H1 (cell line): ENCODE results near the gene PBXIP1. TPM values are rescaled to one million over a fixed set of nuclear protein-coding genes. Genes with fewer than 3 reads are reported as not detected.

Experiments
- CTCF ChIA-PET: fragments of 300-600 bp; sonication (Branson Sonifier 250); formaldehyde crosslinking; loops from one replicate; lab custom pipeline; 2021; ENCODE audit not compliant: partially characterized antibody; lab: Charles Lee
- POLR2A ChIA-PET: fragments of 300-600 bp; sonication (Branson Sonifier 250); formaldehyde crosslinking; loops from one replicate; lab custom pipeline; 2021; ENCODE audit warnings: inconsistent platforms; ENCODE audit not compliant: partially characterized antibody; lab: Charles Lee
- DNase-seq, 2 experiments: peaks; one replicate each; pipeline versions ENCODE4 v3.0.0 to v3.0.0-alpha.2; 2010 to 2022; ENCODE audit warnings: low spot score in 2 of 2, low read depth in 1 of 2, mixed read lengths in 1 of 2
- FAIRE-seq: peaks from 2 replicates; lab custom pipeline; 2011; peaks lifted over from hg19 to GRCh38; lab: Jason Lieb, UNC
- H2AFZ ChIP-seq: 2 replicates; pipeline ENCODE4 v1.8.1; 2012; ENCODE audit warnings: low read length, inconsistent platforms
- H2AK5ac ChIP-seq: 2 replicates; pipeline ENCODE4 v1.6.1; 2013; ENCODE audit warnings: low read depth, low read length
- H2BK120ac ChIP-seq: replicated peaks from 2 replicates; pipeline ENCODE3; 2013; ENCODE audit warnings: low read depth, low read length, inconsistent platforms
- H2BK12ac ChIP-seq: 2 replicates; pipeline ENCODE4 v1.6.1; 2013; ENCODE audit warnings: low read depth, low read length
- H2BK15ac ChIP-seq: 2 replicates; pipeline ENCODE4 v1.6.1; 2013; ENCODE audit warnings: low read length
- H2BK20ac ChIP-seq: 2 replicates; pipeline ENCODE4 v1.6.1; 2013; ENCODE audit warnings: low read length
- H2BK5ac ChIP-seq: 2 replicates; pipeline ENCODE4 v1.6.1; 2013; ENCODE audit warnings: low read depth, low read length
- H3K14ac ChIP-seq: 2 replicates; pipeline ENCODE4 v1.6.1; 2013; ENCODE audit warnings: inconsistent platforms; ENCODE audit not compliant: insufficient read length
- H3K18ac ChIP-seq: 2 replicates; pipeline ENCODE4 v1.6.1; 2013; ENCODE audit warnings: low read length; ENCODE audit errors: extremely low read depth
- H3K23ac ChIP-seq: 2 replicates; pipeline ENCODE4 v1.6.1; 2013; ENCODE audit warnings: inconsistent platforms; ENCODE audit not compliant: insufficient read length
- H3K23me2 ChIP-seq: 2 replicates; pipeline ENCODE4 v1.6.1; 2013; ENCODE audit warnings: low read depth, low read length
- H3K27ac ChIP-seq: 2 replicates; pipeline ENCODE4 v1.6.1; 2011; ENCODE audit warnings: low read depth, low read length, inconsistent platforms
- H3K27me3 ChIP-seq, 4 experiments: replicated peaks in 1 of 4; 1 replicate in 1 of 4; 2 replicates in 3 of 4; pipeline versions ENCODE4 v1.6.1 to v1.8.1; 2011 to 2013; ENCODE audit warnings: low read length in 3 of 4, mild to moderate bottlenecking in 3 of 4, inconsistent platforms in 2 of 4, mixed read lengths in 2 of 4, moderate library complexity in 1 of 4; ENCODE audit not compliant: control insufficient read depth in 3 of 4, insufficient read depth in 3 of 4; ENCODE audit errors: extremely low read depth in 1 of 4
- H3K36me3 ChIP-seq, 4 experiments: 2 replicates each; pipeline versions ENCODE4 v1.6.1 to v1.8.1; 2011 to 2013; ENCODE audit warnings: mild to moderate bottlenecking in 4 of 4, low read length in 3 of 4, moderate library complexity in 2 of 4, control low read depth in 1 of 4, inconsistent platforms in 1 of 4; ENCODE audit not compliant: insufficient read depth in 4 of 4, control insufficient read depth in 2 of 4
- H3K4ac ChIP-seq: replicated peaks from 2 replicates; pipeline ENCODE3; 2013; ENCODE audit warnings: low read length, low read depth, mixed read lengths, inconsistent platforms; ENCODE audit not compliant: insufficient read length
- H3K4me1 ChIP-seq, 4 experiments: replicated peaks in 1 of 4; 1 replicate in 1 of 4; 2 replicates in 3 of 4; pipeline versions ENCODE4 v1.6.1 to v1.8.1; 2011 to 2013; ENCODE audit warnings: low read length in 3 of 4, inconsistent platforms in 2 of 4, mixed read lengths in 1 of 4; ENCODE audit not compliant: insufficient read depth in 4 of 4, control insufficient read depth in 3 of 4
- H3K4me2 ChIP-seq, 2 experiments: 2 replicates each; pipeline versions ENCODE4 v1.6.1 to v1.8.1; 2011 to 2013; ENCODE audit warnings: low read depth in 2 of 2, low read length in 2 of 2, control low read depth in 1 of 2, inconsistent platforms in 1 of 2, mild to moderate bottlenecking in 1 of 2; ENCODE audit not compliant: insufficient read depth in 1 of 2
- H3K4me3 ChIP-seq, 4 experiments: fragments of 200-600, 300-600 bp in 1 of 4; sonication (generic), shearing (Covaris generic), sonication (Bioruptor Twin) in 1 of 4; 2 replicates each; pipeline versions ENCODE4 v1.5.1 to v1.8.1; 2011 to 2016; ENCODE audit warnings: low read length in 4 of 4, low read depth in 3 of 4, control low read depth in 2 of 4, inconsistent platforms in 2 of 4, mild to moderate bottlenecking in 2 of 4, mixed read lengths in 1 of 4, moderate library complexity in 1 of 4; ENCODE audit not compliant: insufficient read depth in 2 of 4; ENCODE audit errors: extremely low read depth in 1 of 4
- H3K56ac ChIP-seq: replicated peaks from 2 replicates; pipeline ENCODE3; 2013; ENCODE audit warnings: low read depth, mild to moderate bottlenecking, mixed read lengths, low read length, inconsistent platforms; ENCODE audit not compliant: insufficient read length
- H3K79me1 ChIP-seq: 2 replicates; pipeline ENCODE4 v1.6.1; 2013; ENCODE audit warnings: low read depth, low read length, control low read depth
- H3K79me2 ChIP-seq, 2 experiments: 2 replicates each; pipeline versions ENCODE4 v1.6.1 to v1.8.1; 2012 to 2013; ENCODE audit warnings: low read length in 2 of 2, mild to moderate bottlenecking in 2 of 2, inconsistent platforms in 1 of 2; ENCODE audit not compliant: insufficient read depth in 2 of 2, control insufficient read depth in 1 of 2
- H3K9ac ChIP-seq, 4 experiments: replicated peaks in 1 of 4; 1 replicate in 1 of 4; 2 replicates in 3 of 4; pipeline versions ENCODE4 v1.6.1 to v1.8.1; 2011 to 2013; ENCODE audit warnings: low read depth in 3 of 4, low read length in 3 of 4, control low read depth in 2 of 4, mild to moderate bottlenecking in 2 of 4, moderate library complexity in 2 of 4, inconsistent platforms in 1 of 4; ENCODE audit errors: extremely low read depth in 1 of 4
- H3K9me3 ChIP-seq, 2 experiments: 2 replicates each; pipeline versions ENCODE4 v1.6.1 to v1.8.1; 2012 to 2013; ENCODE audit warnings: mild to moderate bottlenecking in 2 of 2, moderate library complexity in 2 of 2, control low read depth in 1 of 2, inconsistent platforms in 1 of 2, low read depth in 1 of 2, low read length in 1 of 2, mixed read lengths in 1 of 2; ENCODE audit not compliant: insufficient read depth in 2 of 2
- H4K20me1 ChIP-seq, 2 experiments: replicated peaks in 1 of 2; 2 replicates each; pipeline versions ENCODE3 to v1.8.1; 2011 to 2013; ENCODE audit warnings: inconsistent platforms in 2 of 2, low read length in 2 of 2, mild to moderate bottlenecking in 1 of 2; ENCODE audit not compliant: insufficient read depth in 2 of 2, control insufficient read depth in 1 of 2
- H4K5ac ChIP-seq: 2 replicates; pipeline ENCODE4 v1.6.1; 2013; ENCODE audit warnings: low read length, low read depth, mixed read lengths, inconsistent platforms; ENCODE audit not compliant: insufficient read length
- H4K8ac ChIP-seq: 2 replicates; pipeline ENCODE4 v1.8.0; 2013; ENCODE audit warnings: mild to moderate bottlenecking, moderate library complexity, low read length, inconsistent platforms; ENCODE audit not compliant: insufficient read depth; ENCODE audit errors: extremely low read depth
- H4K91ac ChIP-seq: replicated peaks from 2 replicates; pipeline ENCODE3; 2013; ENCODE audit warnings: low read length, mixed read lengths, inconsistent platforms; ENCODE audit not compliant: insufficient read length
- BACH1 ChIP-seq: IDR thresholded peaks from 2 replicates; pipeline ENCODE4 v1.6.1; 2012; ENCODE audit warnings: low read length, improper control_type of control experiment
- BRCA1 ChIP-seq: IDR thresholded peaks from 2 replicates; pipeline ENCODE4 v1.6.1; 2012; ENCODE audit warnings: low read depth, low read length, improper control_type of control experiment
- CTCF ChIP-seq, 3 experiments: IDR thresholded peaks; 1 replicate in 2 of 3; 2 replicates in 1 of 3; pipeline versions ENCODE4 v1.5.1 to v1.6.1; 2011; ENCODE audit warnings: low read length in 3 of 3, mild to moderate bottlenecking in 3 of 3, inconsistent platforms in 2 of 3, low read depth in 1 of 3, moderate library complexity in 1 of 3; ENCODE audit not compliant: insufficient read depth in 1 of 3; ENCODE audit errors: control extremely low read depth in 1 of 3
- EZH2 ChIP-seq: fragments of 200-600 bp; sonication (generic); IDR thresholded peaks from 2 replicates; pipeline ENCODE4 v1.7.1; 2012; ENCODE audit warnings: low read depth, mild to moderate bottlenecking, moderate library complexity, low read length, inconsistent platforms; ENCODE audit not compliant: severe bottlenecking
- RFX5 ChIP-seq: IDR thresholded peaks from 2 replicates; pipeline ENCODE4 v1.6.1; 2011; ENCODE audit warnings: low read depth, low read length, improper control_type of control experiment, borderline replicate concordance
- RXRA ChIP-seq: IDR thresholded peaks from 2 replicates; pipeline ENCODE4 v1.6.1; 2011; ENCODE audit warnings: low read depth, mild to moderate bottlenecking, low read length, moderate library complexity; ENCODE audit not compliant: insufficient read depth
- SIN3A ChIP-seq, 2 experiments: IDR thresholded peaks in 1 of 2; conservative IDR thresholded peaks in 1 of 2; 2 replicates each; pipeline ENCODE4 v1.6.1; 2011 to 2012; ENCODE audit warnings: low read length in 2 of 2, improper control_type of control experiment in 1 of 2, low read depth in 1 of 2, mild to moderate bottlenecking in 1 of 2
- SIX5 ChIP-seq: IDR thresholded peaks from 2 replicates; pipeline ENCODE4 v1.6.1; 2011; ENCODE audit warnings: mild to moderate bottlenecking, low read depth, low read length
- TEAD4 ChIP-seq: IDR thresholded peaks from 2 replicates; pipeline ENCODE4 v1.6.1; 2012; ENCODE audit warnings: low read depth, low read length, inconsistent platforms, mixed read lengths
- YY1 ChIP-seq: IDR thresholded peaks from 2 replicates; pipeline ENCODE4 v1.6.1; 2011; ENCODE audit warnings: low read depth, mild to moderate bottlenecking, low read length
- whole genome bisulfite sequencing, 2 experiments: shearing (Covaris generic) in 1 of 2; methylation state at CpG; one replicate each; pipeline versions ENCODE4 v1.1.6 to v1.1.7; 2013 to 2015; ENCODE audit warnings: low lambda C conversion rate in 2 of 2, mixed read lengths in 2 of 2, inconsistent platforms in 1 of 2, low coverage in 1 of 2, missing lambda C conversion rate in 1 of 2; ENCODE audit not compliant: insufficient replicate concordance in 2 of 2, insufficient coverage in 1 of 2, insufficient read length in 1 of 2; ENCODE audit errors: extremely low coverage in 1 of 2, missing lambda C conversion rate in 1 of 2; 5-methylcytosine and 5-hydroxymethylcytosine counted together
- polyA plus RNA-seq, 7 experiments: library from polyadenylated mRNA; depleted of rRNA in 3 of 7; stranded (reverse) in 5 of 7; unstranded in 2 of 7; fragments of >200 nt in 5 of 7; fragments of 200-250 nt in 2 of 7; gene quantifications; 1 replicate in 5 of 7; 2 replicates in 1 of 7; 4 replicates in 1 of 7; pipeline versions ENCODE4 v1.2.1 to v1.2.3, GENCODE V29; 2011 to 2013; ENCODE audit warnings: missing spikeins in 2 of 7, mixed read lengths in 2 of 7
- total RNA-seq: library from RNA; stranded (reverse); fragmentation: NEBNext Ultra II Directional; extraction: Animal tissue kit (Norgen Biotek cat#: 25700); gene quantifications from 2 replicates; pipeline ENCODE4 v1.2.1, GENCODE V29; 2021

The PBXIP1 gene
- total and polyA plus RNA-seq, 2 of the 8 experiments (the other 6 are each of a cell fraction or from before 2014, with no cell fraction given) = 12.0 to 19.8 TPM

GRCh38 chr1:154968731-154969130 is 12.8 kb upstream of the PBXIP1 start:
- no peak overlapping the region for H3K56ac ChIP-seq
- H4K20me1 ChIP-seq = peaks cover 9 to 12% of the 10 kb centered on the region in 2 experiments
- H4K91ac ChIP-seq = no peak overlapping the region
- H3K23ac ChIP-seq = no peak overlapping the region
- H3K79me1 ChIP-seq = peaks cover 14% of the 10 kb centered on the region; the same call in 1 of the 2 replicates
- no peak overlapping the region for H2AFZ ChIP-seq
- WGBS, 2 experiments = 86% methylated on average over 3 of the region's 3 CpGs; no CpG with 5 or more reads in 1 of the 2 experiments
- peak overlapping the region; percentile 61 to 80 (median 76); a peak in 7 of 8 replicates for H3K4me3 ChIP-seq
- ChIA-PET POLR2A (interaction anchor here (7.2 to 42.8 kb wide), 4 partner anchors 10 to 46 kb away, joined by 120 to 702 read pairs (median 413); partner anchors contain the start of genes FLAD1, LENEP, PBXIP1 and PYGO2), CTCF (interaction anchor here (0.7 to 20.6 kb wide), 4 partner anchors 28 to 93 kb away, joined by 3 to 334 read pairs (median 4); partner anchors contain the start of gene LENEP)
- peaks cover 3 to 19% (median 14%) of the 10 kb centered on the region in 4 experiments for H3K4me1 ChIP-seq
- no peak overlapping the region for H2AK5ac ChIP-seq
- H3K79me2 ChIP-seq = peaks cover 6 to 38% of the 10 kb centered on the region in 2 experiments; a peak in 3 of 4 replicates
- H3K23me2 ChIP-seq = peaks cover 22% of the 10 kb centered on the region
- H2BK120ac ChIP-seq = no peak overlapping the region
- peak overlapping the region in 3 of 4 experiments; percentile 29 to 57 (median 44); a peak in 5 of 7 replicates for H3K9ac ChIP-seq
- peak overlapping the region; percentile 90; the same call in 1 of the 2 replicates for H2BK12ac ChIP-seq
- H4K8ac ChIP-seq = no peak overlapping the region
- H3K36me3 ChIP-seq = peaks cover 15 to 42% (median 36%) of the 10 kb centered on the region in 4 experiments
- H3K27me3 ChIP-seq = no peaks in the 10 kb centered on the region
- FAIRE-seq = no peak
- no peaks in the 10 kb centered on the region for H3K9me3 ChIP-seq
- DNase-seq = no peak
- H3K14ac ChIP-seq = no peak overlapping the region
- H3K4ac ChIP-seq = no peak overlapping the region
- H2BK20ac ChIP-seq = no peak overlapping the region
- H2BK5ac ChIP-seq = peak overlapping the region; percentile 99
- 0 out of 2 replicates have a peak overlapping the region, but pooled peaks have one; percentile 29 for H2BK15ac ChIP-seq
- H3K27ac ChIP-seq = no peak overlapping the region
- H3K4me2 ChIP-seq = peak overlapping the region; percentile 78
- no peak overlapping the region for H4K5ac ChIP-seq
- no peak overlapping the region; the same call in 1 of the 2 replicates for H3K18ac ChIP-seq
- no peak for TF ChIP-seq BRCA1
- TF ChIP-seq RXRA = no peak
- no peak for TF ChIP-seq TEAD4
- no peak for TF ChIP-seq SIX5
- TF ChIP-seq BACH1 = no peak
- no peak for TF ChIP-seq YY1
- no peak for TF ChIP-seq CTCF (IDR thresholded peaks at IDR 0.05; ENCODE audit: control extremely low read depth in 1 of 3, insufficient read depth in 1 of 3, low read depth in 1 of 3, low read length in 3 of 3)
- no peak for TF ChIP-seq RFX5
- TF ChIP-seq EZH2 = no peak
- TF ChIP-seq SIN3A (conservative IDR thresholded peaks at IDR 0.05 in 1 of 2, IDR thresholded peaks at IDR 0.05 in 1 of 2; ENCODE audit: low read depth in 1 of 2, low read length in 2 of 2) = no peak
